Osteoblast (primary cell): ENCODE measurements around the gene SP110. TPM values are rescaled to one million over a fixed set of nuclear protein-coding genes. Genes with fewer than 3 reads are reported as not detected.

Experiments
- DNase-seq: peaks from one replicate; pipeline ENCODE4 v3.0.0; 2011; ENCODE audit warnings: low spot score, mixed read lengths; ENCODE audit not compliant: insufficient read length; ENCODE audit errors: missing footprints
- H2AFZ ChIP-seq: 2 replicates; pipeline ENCODE4 v1.6.0; 2011; ENCODE audit warnings: mild to moderate bottlenecking, low read length
- H3K27ac ChIP-seq: 2 replicates; pipeline ENCODE4 v1.5.1; 2011; ENCODE audit warnings: mild to moderate bottlenecking, low read depth, low read length, moderate library complexity
- H3K27me3 ChIP-seq: 2 replicates; pipeline ENCODE4 v1.6.0; 2012; ENCODE audit warnings: mild to moderate bottlenecking, control low read depth, inconsistent platforms, low read length, moderate library complexity; ENCODE audit not compliant: insufficient read depth
- H3K36me3 ChIP-seq: 2 replicates; pipeline ENCODE4 v1.5.1; 2011; ENCODE audit warnings: mild to moderate bottlenecking, low read length, control low read depth, moderate library complexity; ENCODE audit not compliant: insufficient read depth
- H3K4me1 ChIP-seq: 2 replicates; pipeline ENCODE4 v1.5.1; 2011; ENCODE audit warnings: mild to moderate bottlenecking, low read length, control low read depth, moderate library complexity; ENCODE audit not compliant: insufficient read depth
- H3K4me2 ChIP-seq: 2 replicates; pipeline ENCODE4 v1.6.0; 2011; ENCODE audit warnings: mild to moderate bottlenecking, low read length; ENCODE audit not compliant: insufficient read depth
- H3K4me3 ChIP-seq: fragments of 200-600 bp; sonication (generic); 3 replicates; pipeline ENCODE4 v1.5.1; 2012; ENCODE audit warnings: mild to moderate bottlenecking, low read length, inconsistent platforms; ENCODE audit not compliant: insufficient read depth
- H3K79me2 ChIP-seq: 2 replicates; pipeline ENCODE4 v1.6.0; 2012; ENCODE audit warnings: mild to moderate bottlenecking, low read length, control low read depth, inconsistent platforms; ENCODE audit not compliant: insufficient read depth
- H3K9me3 ChIP-seq: 2 replicates; pipeline ENCODE4 v1.5.1; 2011; ENCODE audit warnings: low read depth, low read length, control low read depth
- H4K20me1 ChIP-seq: 2 replicates; pipeline ENCODE4 v1.6.0; 2012; ENCODE audit warnings: mild to moderate bottlenecking, low read length, control low read depth; ENCODE audit not compliant: insufficient read depth
- CTCF ChIP-seq: IDR thresholded peaks from 2 replicates; pipeline ENCODE4 v1.5.1; 2011; ENCODE audit warnings: mild to moderate bottlenecking, low read depth, low read length, moderate library complexity; ENCODE audit errors: extremely low read depth
- total RNA-seq: library from RNA; depleted of rRNA; stranded (reverse); fragments of >200 nt; gene quantifications from 2 replicates; pipeline ENCODE4 v1.2.3, GENCODE V29; 2012

Gene SP110
- total RNA-seq, 1 donor: 15.9 TPM

- Histone ChIP-seq H3K9me3 (no peaks in the 10 kb centered on the region), H3K4me2 (no peak overlapping the region), H4K20me1 (no peaks in the 10 kb centered on the region), H3K27ac (no peak overlapping the region), H3K4me1 (no peaks in the 10 kb centered on the region), H3K79me2 (no peaks in the 10 kb centered on the region), H2AFZ (no peak overlapping the region), H3K4me3 (no peak overlapping the region), H3K27me3 (no peaks in the 10 kb centered on the region), H3K36me3 (peaks cover 29% of the 10 kb centered on the region)
- no peak for DNase-seq
- no peak for TF ChIP-seq CTCF
Observed at GRCh38 chr2:230203110-230203676, 16.6 kb downstream of the SP110 start.

GRCh38 chr2:230202430-230203109 lies 17.2 kb downstream of the SP110 start:
- Histone ChIP-seq H4K20me1 (no peaks in the 10 kb centered on the region), H3K36me3 (peaks cover 23% of the 10 kb centered on the region), H3K4me2 (no peak overlapping the region), H2AFZ (no peak overlapping the region), H3K79me2 (no peaks in the 10 kb centered on the region), H3K9me3 (no peaks in the 10 kb centered on the region), H3K27me3 (no peaks in the 10 kb centered on the region), H3K4me1 (no peaks in the 10 kb centered on the region), H3K4me3 (no peak overlapping the region), H3K27ac (no peak overlapping the region)
- DNase-seq: no peak
- TF ChIP-seq CTCF: no peak

GRCh38 chr2:230184727-230185578 lies 34.8 kb downstream of the SP110 start:
- Histone ChIP-seq H2AFZ (no peak overlapping the region), H3K4me1 (no peaks in the 10 kb centered on the region), H3K79me2 (no peaks in the 10 kb centered on the region), H3K36me3 (no peaks in the 10 kb centered on the region), H3K9me3 (no peaks in the 10 kb centered on the region), H4K20me1 (no peaks in the 10 kb centered on the region), H3K4me3 (no peak overlapping the region), H3K4me2 (no peak overlapping the region), H3K27ac (no peak overlapping the region), H3K27me3 (no peaks in the 10 kb centered on the region)
- no peak for TF ChIP-seq CTCF
- no peak for DNase-seq

- Histone ChIP-seq H3K4me2 (no peak overlapping the region), H3K79me2 (no peaks in the 10 kb centered on the region), H3K27ac (no peak overlapping the region), H3K9me3 (no peaks in the 10 kb centered on the region), H3K4me3 (no peak overlapping the region), H4K20me1 (no peaks in the 10 kb centered on the region), H3K4me1 (no peaks in the 10 kb centered on the region), H3K27me3 (no peaks in the 10 kb centered on the region), H2AFZ (no peak overlapping the region), H3K36me3 (no peaks in the 10 kb centered on the region)
- no peak for TF ChIP-seq CTCF
- no peak for DNase-seq
Observed at GRCh38 chr2:230181195-230181594, 38.6 kb downstream of the SP110 start.
